HG03565 (cell line): ENCODE data around the gene FN3K.

Experiments
- ATAC-seq: cut with Tn5 transposase; IDR thresholded peaks from one replicate; pipeline ENCODE4 v1.9.1; 2021; ENCODE audit warnings: mild to moderate bottlenecking, moderate library complexity; ENCODE audit not compliant: unreplicated experiment

Gene FN3K

DNA sequence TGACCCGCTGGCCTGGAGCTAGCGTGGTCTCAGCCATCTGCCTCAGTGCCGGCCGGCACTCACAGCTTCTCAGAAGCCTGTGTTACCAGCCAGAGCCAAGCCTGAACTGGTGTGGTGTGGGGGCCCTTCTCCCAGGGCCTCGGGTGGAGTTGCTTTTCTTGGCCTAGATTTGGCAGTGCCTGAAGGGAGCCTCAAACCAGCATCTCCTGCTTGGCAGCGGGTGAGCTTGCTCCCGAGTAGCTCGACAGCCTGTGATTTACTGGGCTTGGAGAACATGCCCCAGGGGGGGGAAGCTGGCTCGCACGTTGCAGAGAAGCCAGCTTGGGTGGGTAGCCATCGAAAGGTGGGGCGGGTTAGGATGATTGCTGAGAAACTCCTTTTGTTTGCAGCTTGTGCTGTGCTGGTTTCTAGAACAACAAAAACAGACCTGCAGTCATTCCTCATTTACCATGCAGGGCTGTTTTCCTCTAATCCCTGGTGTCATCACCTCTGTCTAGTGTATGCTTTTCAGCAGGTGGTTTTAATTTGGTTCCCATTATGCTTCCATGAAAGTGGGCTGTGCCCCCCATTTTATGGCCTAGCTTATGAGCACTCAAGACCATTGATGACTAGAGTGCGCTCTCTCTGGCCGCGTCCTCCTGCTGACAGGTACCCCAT is 58.7 kb downstream of the FN3K start:
- ATAC-seq, result no peak

DNA sequence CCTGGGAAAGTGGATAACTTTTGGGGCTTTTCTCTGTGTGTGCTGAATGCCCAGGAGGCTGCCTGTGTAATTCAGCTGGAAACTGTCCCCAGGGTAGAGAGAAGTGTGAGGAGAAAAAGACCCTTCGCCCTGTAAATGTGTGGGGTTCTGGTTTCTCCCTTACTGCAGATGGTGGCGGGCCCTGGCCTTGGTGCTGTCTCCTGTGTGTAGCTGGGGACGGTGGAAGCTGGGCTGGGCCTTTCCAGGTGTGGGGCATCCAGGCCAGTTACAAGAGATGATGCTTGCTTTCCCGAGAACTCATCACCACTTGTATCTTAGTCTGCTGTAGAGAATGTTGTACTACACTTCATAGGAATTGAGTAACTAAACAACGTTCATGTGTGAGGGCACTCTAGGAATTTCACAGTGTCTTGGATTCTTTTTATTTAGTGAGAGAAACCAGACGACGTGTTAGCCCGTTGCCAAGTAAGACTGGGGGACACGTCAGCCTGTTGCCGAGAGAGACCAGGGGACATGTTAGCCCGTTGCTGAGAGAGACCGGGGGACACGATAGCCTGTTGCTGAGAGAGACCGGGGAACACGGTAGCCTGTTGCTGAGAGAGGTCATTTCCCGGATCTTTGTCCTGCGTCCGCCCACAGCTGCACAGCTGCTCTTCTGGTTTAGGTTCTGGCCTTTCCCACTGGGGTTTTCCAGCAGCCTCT is 59.5 kb downstream of the FN3K start:
- no peak for ATAC-seq

DNA sequence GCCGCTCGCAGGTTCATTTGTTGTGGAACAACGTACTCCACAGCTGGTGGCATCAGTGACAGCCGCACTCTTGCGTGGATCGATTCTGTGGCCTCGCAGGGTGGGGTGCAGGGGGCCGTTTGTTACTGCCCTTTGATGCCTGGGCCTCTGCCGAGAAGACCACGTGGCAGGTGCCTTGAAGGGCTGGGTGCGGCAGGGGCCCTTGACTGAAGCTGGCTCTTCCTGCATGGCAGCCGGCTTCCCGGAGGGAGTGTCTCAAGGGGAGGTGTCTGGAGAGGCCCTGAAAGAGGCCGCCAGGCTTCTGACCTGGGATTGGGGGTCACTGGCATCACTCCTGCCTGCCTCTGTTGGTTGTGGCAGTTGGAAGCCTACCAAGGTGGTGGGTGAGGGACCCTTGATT is 60.2 kb downstream of the FN3K start:
- no peak for ATAC-seq

DNA sequence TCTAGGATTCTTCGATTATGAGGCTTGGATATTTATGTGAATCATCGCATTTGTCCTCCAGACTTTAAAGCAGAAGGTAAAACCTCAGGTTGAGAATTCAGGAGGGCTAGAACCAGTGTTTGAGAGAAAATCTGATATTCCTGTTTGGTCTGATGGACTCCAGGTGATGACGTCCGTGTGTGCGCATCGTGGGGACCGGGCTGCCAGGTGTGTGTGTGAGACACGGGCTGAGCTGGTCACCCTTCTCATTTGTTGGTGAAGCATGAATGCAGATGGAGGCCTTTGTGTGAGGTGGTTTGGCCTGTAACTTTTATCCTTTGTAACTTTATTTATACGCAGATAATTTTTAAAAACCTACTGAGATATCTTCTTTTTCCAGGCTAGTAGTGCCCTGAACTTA is 61.6 kb downstream of the FN3K start:
- ATAC-seq, result no peak

DNA sequence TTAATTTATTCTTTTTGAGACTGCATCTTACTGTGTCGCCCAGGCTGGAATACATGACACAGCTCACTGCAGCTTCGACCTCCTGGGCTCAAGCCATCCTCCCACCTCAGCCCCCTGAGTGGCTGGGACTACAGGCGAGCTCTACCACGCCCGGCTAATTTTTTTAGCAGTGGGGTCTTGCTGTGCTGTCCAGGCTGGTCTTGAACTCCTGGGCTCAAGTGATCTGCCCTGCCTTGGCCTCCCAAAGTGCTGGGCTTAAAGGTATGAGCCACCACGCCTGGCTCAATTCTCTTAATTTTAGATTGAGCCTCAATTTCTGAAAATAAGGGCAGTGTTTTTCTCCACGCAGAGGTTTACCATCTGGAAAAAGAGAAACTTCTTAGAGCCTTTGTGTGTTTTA is 63.3 kb downstream of the FN3K start:
- ATAC-seq, result no peak

DNA sequence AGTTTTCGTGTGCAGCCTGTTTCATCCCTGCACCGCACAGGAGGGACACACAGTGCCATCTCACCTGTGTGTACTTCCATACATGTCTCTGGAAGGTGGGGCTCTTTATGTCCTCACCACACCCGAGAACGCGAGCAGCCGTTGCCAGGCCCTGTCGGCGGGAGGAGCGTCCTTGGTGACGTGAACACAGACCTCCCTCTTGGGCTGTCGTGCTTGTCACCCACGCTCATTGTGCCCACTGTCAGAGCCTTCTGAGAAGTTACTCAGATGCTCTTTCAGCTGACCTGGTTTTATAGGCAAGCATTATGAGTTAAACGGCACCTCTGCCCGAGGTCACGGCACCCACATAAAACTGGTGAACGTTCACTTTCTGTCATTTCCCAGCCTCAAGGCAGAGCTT is 64.2 kb downstream of the FN3K start:
- no peak for ATAC-seq
